ENCODE data around the gene BLOC1S5. TPM values are rescaled to one million over a fixed set of nuclear protein-coding genes. Genes with fewer than 3 reads are reported as not detected.

The BLOC1S5 gene
- total and polyA plus RNA-seq, 2 donors (not counting 3 experiments of a cell fraction or from before 2014, with no cell fraction given): 3.9 to 19.1 TPM

DNA sequence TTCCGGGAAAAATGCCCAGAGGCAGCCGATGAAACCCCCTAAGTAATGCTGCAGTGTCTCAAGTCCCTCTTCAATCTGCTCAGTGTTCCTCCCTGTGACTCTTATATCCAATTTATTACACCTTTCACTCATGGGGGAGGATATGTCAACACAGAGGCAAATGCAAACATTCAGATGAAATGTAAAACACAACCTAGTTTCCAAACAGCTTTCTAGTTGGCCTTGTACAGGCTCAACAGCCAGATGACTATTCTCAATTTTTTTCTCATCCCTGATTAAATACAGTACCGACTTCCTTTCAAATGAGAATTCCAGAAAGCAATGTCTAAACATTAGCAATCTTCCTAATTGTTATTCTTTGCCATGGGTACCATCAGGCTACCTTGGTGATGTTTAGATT, 65.0 kb downstream of the BLOC1S5 start:
- no peaks in the 10 kb centered on the region for H3K36me3 ChIP-seq (ENCODE audit: control insufficient read depth in 2 of 2, extremely low read depth in 1 of 2, insufficient read depth in 2 of 2, low read length in 2 of 2)
- no peaks in the 10 kb centered on the region for H3K27me3 ChIP-seq (ENCODE audit: control insufficient read depth in 2 of 2, insufficient read depth in 2 of 2, low read length in 2 of 2)
- H3K4me2 ChIP-seq (ENCODE audit: insufficient read depth, low read length): peak overlapping the region; percentile 6
- no peaks in the 10 kb centered on the region for H4K20me1 ChIP-seq (replicated peaks; ENCODE audit: control insufficient read depth, extremely low read depth, insufficient read depth, low read length)
- H2AFZ ChIP-seq (ENCODE audit: low read depth, low read length): no peak overlapping the region
- TF ChIP-seq, protein P1, sequence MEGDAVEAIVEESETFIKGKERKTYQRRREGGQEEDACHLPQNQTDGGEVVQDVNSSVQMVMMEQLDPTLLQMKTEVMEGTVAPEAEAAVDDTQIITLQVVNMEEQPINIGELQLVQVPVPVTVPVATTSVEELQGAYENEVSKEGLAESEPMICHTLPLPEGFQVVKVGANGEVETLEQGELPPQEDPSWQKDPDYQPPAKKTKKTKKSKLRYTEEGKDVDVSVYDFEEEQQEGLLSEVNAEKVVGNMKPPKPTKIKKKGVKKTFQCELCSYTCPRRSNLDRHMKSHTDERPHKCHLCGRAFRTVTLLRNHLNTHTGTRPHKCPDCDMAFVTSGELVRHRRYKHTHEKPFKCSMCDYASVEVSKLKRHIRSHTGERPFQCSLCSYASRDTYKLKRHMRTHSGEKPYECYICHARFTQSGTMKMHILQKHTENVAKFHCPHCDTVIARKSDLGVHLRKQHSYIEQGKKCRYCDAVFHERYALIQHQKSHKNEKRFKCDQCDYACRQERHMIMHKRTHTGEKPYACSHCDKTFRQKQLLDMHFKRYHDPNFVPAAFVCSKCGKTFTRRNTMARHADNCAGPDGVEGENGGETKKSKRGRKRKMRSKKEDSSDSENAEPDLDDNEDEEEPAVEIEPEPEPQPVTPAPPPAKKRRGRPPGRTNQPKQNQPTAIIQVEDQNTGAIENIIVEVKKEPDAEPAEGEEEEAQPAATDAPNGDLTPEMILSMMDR (IDR thresholded peaks at IDR 0.05; ENCODE audit: extremely low read depth in 1 of 2, insufficient read depth in 1 of 2, low read depth in 1 of 2, low read length in 2 of 2): no peak
- TF ChIP-seq POLR2A (IDR thresholded peaks at IDR 0.05; ENCODE audit: low read depth, low read length) (no peak), FOS (IDR thresholded peaks at IDR 0.05; ENCODE audit: borderline replicate concordance, insufficient read depth, low read length) (no peak), EZH2 (IDR thresholded peaks at IDR 0.05; ENCODE audit: borderline replicate concordance, low read depth, low read length, severe bottlenecking) (no peak), GATA2 (IDR thresholded peaks at IDR 0.05; ENCODE audit: insufficient read depth, insufficient read length, low read depth, low read length) (no peak), JUN (IDR thresholded peaks at IDR 0.05; ENCODE audit: borderline replicate concordance, insufficient read depth, insufficient read length, low read depth) (no peak), MYC (IDR thresholded peaks at IDR 0.05; ENCODE audit: low read depth, low read length) (no peak), POLR2AphosphoS5 (IDR thresholded peaks at IDR 0.05; ENCODE audit: insufficient read depth, low read depth, low read length) (no peak)
- TF ChIP-seq, protein P2, sequence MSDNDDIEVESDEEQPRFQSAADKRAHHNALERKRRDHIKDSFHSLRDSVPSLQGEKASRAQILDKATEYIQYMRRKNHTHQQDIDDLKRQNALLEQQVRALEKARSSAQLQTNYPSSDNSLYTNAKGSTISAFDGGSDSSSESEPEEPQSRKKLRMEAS (IDR thresholded peaks at IDR 0.05; ENCODE audit: insufficient read depth, insufficient read length): no peak
- H3K4me1 ChIP-seq (ENCODE audit: control insufficient read depth, extremely low read depth, insufficient read depth, low read length): peaks cover 81% of the 10 kb centered on the region
- no peak overlapping the region for H3K4me3 ChIP-seq (replicated peaks in 1 of 3; ENCODE audit: insufficient read depth in 1 of 3, low read depth in 1 of 3, low read length in 3 of 3)
- FAIRE-seq (no peak), DNase-seq (ENCODE audit: low read depth, low spot score) (peak; percentile 35)
- peak overlapping the region; percentile 86 for H3K9ac ChIP-seq (replicated peaks; ENCODE audit: extremely low read depth, insufficient read depth, low read length)
- peaks cover 2% of the 10 kb centered on the region for H3K79me2 ChIP-seq (ENCODE audit: control insufficient read depth, insufficient read depth, low read length)
- no peaks in the 10 kb centered on the region for H3K9me3 ChIP-seq (replicated peaks; ENCODE audit: control insufficient read depth, insufficient read depth, low read length)
- CTCF ChIA-PET: interaction anchor here (2.9 kb wide), 1 partner anchor 23 kb away, joined by 14 read pairs; no protein-coding TSS in a partner anchor
- intact Hi-C loops (cut with micrococcal nuclease) (no loop called here), dilution Hi-C loops (cut with MboI; ENCODE audit: extremely low pct_ligation_motif_present, low sequenced_read_pairs) (no loop called here)
- no TSS peak for BruUV-seq (replicated peaks)
- H3K9me1 ChIP-seq (replicated peaks; ENCODE audit: control insufficient read depth, extremely low read depth, insufficient read depth, low read length): no peaks in the 10 kb centered on the region
- POLR2A ChIA-PET: interaction anchor here (2.7 kb wide), 1 partner anchor 90 kb away, joined by 22 read pairs; no protein-coding TSS in a partner anchor
- H3K27ac ChIP-seq (ENCODE audit: insufficient read depth, low read depth, low read length): peak overlapping the region; percentile 96

All from endothelial cell of umbilical vein (primary cell).